Measurements from ENCODE around the gene FRY.
A peak's percentile ranks its signal among the peaks of the same experiment; 100 is the strongest.

The FRY gene

DNA sequence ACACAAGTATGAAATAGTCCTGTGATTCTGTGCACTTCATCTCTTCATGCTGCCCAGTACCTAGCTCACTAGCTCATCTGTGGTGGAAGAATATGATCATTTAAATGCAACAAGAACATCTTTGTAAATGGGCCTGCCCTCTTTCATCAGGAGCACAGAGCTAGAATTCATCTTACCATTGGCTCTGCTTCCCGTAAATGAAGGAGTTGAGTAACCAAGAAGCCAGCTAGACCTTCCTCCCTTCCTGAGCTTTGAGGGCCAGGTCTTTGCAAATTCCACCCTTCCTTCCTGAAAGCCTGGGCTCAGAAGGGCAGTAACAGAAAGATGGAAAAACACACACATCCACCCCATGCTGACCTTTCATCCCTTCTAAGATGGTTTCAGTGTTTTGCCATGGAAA lies 82.0 kb downstream of the FRY start:
- ChIA-PET POLR2A (no interaction called here), CTCF (no interaction called here)
- TF ChIP-seq CTCF (IDR thresholded peaks at IDR 0.05; ENCODE audit: control extremely low read depth, extremely low read depth, low read depth, missing control alignments) = no peak
- DNase-seq (ENCODE audit: extremely low spot score) = no peak

GRCh38 chr13:32114284-32114950 lies 82.8 kb downstream of the FRY start:
- POLR2A ChIA-PET = interaction anchor here (0.5 kb wide), 1 partner anchor 314 kb away, joined by 3 read pairs; no protein-coding TSS in a partner anchor
- CTCF ChIA-PET = no interaction called here
- DNase-seq (ENCODE audit: extremely low spot score) = no peak
- no peak for TF ChIP-seq CTCF (IDR thresholded peaks at IDR 0.05; ENCODE audit: control extremely low read depth, extremely low read depth, low read depth, missing control alignments)

DNA sequence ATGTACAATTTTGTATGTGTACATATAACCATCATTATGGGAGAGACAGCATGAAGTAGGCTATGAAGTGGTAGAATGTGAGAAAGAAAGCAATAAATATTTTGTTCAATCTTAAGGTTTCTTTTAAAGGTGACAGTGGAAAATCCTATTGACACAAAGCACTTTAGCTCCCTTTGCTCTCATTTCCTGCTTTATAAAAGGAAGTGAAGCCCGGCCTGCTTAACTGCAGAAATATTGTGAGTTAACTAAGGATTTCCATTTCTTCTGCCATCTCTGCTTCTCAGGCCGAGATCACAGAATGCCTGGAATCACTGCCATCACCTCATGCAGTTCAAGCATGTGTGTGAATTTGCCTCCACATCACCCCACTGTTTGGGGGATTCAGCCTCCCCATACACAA lies 83.5 kb downstream of the FRY start:
- POLR2A ChIA-PET = no interaction called here
- TF ChIP-seq CTCF (IDR thresholded peaks at IDR 0.05; ENCODE audit: control extremely low read depth, extremely low read depth, low read depth, missing control alignments) = no peak
- no peak for DNase-seq (ENCODE audit: extremely low spot score)
- CTCF ChIA-PET = no interaction called here

DNA sequence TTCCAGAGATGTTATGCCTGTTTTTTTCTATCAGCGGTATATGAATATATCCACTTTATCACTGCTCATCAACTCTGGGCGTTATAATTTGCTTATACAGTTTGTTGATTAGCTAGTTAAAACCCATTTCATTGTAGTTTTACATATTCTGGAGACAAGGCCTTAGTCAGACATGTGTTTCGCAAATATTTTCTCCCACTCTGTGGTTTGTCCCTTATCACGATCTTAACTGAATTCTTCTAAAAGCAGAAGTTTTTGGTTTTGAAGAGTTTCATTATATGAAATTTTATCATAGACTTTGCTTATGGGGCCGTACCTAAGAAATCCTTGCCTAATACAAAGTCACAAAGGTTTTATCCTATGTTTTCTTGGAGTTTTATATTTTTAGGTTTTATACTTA lies 84.6 kb downstream of the FRY start:
- peak; percentile 10 for DNase-seq (ENCODE audit: extremely low spot score)
- ChIA-PET CTCF (no interaction called here), POLR2A (no interaction called here)
- TF ChIP-seq CTCF (IDR thresholded peaks at IDR 0.05; ENCODE audit: control extremely low read depth, extremely low read depth, low read depth, missing control alignments) = no peak

DNA sequence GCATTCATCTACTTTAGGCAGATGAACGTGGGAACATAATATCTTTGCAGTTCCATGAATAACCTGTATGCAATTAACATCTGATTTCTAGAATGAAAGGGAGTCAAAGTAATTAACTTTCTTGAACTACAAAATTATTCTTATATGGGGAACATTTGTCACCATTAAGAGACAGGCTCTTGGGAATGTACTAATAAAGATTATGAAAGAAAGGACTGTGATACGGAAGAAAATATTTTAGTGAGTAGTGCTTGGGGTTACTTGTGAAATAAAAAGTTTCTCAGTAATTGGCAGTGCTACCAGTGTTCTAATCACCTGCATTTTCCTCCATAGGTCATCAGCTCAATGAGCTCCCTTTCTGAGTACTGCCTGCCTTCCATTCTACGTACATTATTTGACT lies 85.4 kb downstream of the FRY start:
- DNase-seq (ENCODE audit: extremely low spot score) = no peak
- CTCF ChIA-PET = interaction anchor here (1.2 to 1.3 kb wide), 2 partner anchors 10 to 207 kb away, joined by 3 to 5 read pairs; no protein-coding TSS in a partner anchor
- POLR2A ChIA-PET = no interaction called here
- TF ChIP-seq CTCF (IDR thresholded peaks at IDR 0.05; ENCODE audit: control extremely low read depth, extremely low read depth, low read depth, missing control alignments) = no peak

DNA sequence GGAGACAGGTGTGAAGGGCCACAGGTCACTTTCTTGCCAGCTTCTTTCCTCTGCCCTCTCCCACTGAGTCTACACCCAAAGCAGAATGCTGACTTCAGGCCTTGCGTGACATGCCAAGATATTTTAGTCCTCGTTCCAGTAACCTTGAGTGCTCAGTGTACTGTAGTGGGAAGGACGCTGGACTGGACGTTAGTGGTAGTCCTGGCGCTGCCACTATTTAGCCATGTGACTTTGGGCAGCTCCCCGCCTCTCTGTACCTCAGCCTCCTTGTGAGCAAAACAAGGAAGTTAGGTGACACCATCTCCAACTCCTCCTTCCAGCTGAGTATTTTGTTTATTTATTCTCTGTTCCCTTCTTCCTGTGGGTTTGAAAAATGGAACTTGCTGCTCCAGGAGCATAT lies 86.1 kb downstream of the FRY start:
- TF ChIP-seq CTCF (IDR thresholded peaks at IDR 0.05; ENCODE audit: control extremely low read depth, extremely low read depth, low read depth, missing control alignments) = no peak

More for the DNA sequence above, 86.1 kb downstream of the FRY start:
- DNase-seq (ENCODE audit: extremely low spot score) = no peak
- CTCF ChIA-PET = interaction anchor here (1.2 to 1.3 kb wide), 2 partner anchors 11 to 208 kb away, joined by 3 to 5 read pairs; no protein-coding TSS in a partner anchor
- POLR2A ChIA-PET = no interaction called here

Measured in GM10248 (cell line).